H1 (cell line): Measurements from ENCODE around the gene RNASEH2A. TPM values are rescaled to one million over a fixed set of nuclear protein-coding genes. Genes with fewer than 3 reads are reported as not detected.

Experiments used
- CTCF ChIA-PET: fragments of 300-600 bp; sonication (Branson Sonifier 250); formaldehyde crosslinking; loops from one replicate; lab custom pipeline; 2021; ENCODE audit not compliant: partially characterized antibody; lab: Charles Lee
- POLR2A ChIA-PET: fragments of 300-600 bp; sonication (Branson Sonifier 250); formaldehyde crosslinking; loops from one replicate; lab custom pipeline; 2021; ENCODE audit warnings: inconsistent platforms; ENCODE audit not compliant: partially characterized antibody; lab: Charles Lee
- DNase-seq, 2 experiments: peaks; one replicate each; pipeline versions ENCODE4 v3.0.0 to v3.0.0-alpha.2; 2010 to 2022; ENCODE audit warnings: low spot score in 2 of 2, low read depth in 1 of 2, mixed read lengths in 1 of 2
- FAIRE-seq: peaks from 2 replicates; lab custom pipeline; 2011; peaks lifted over from hg19 to GRCh38; lab: Jason Lieb, UNC
- H2AFZ ChIP-seq: 2 replicates; pipeline ENCODE4 v1.8.1; 2012; ENCODE audit warnings: low read length, inconsistent platforms
- H2AK5ac ChIP-seq: 2 replicates; pipeline ENCODE4 v1.6.1; 2013; ENCODE audit warnings: low read depth, low read length
- H2BK120ac ChIP-seq: replicated peaks from 2 replicates; pipeline ENCODE3; 2013; ENCODE audit warnings: low read depth, low read length, inconsistent platforms
- H2BK12ac ChIP-seq: 2 replicates; pipeline ENCODE4 v1.6.1; 2013; ENCODE audit warnings: low read depth, low read length
- H2BK15ac ChIP-seq: 2 replicates; pipeline ENCODE4 v1.6.1; 2013; ENCODE audit warnings: low read length
- H2BK20ac ChIP-seq: 2 replicates; pipeline ENCODE4 v1.6.1; 2013; ENCODE audit warnings: low read length
- H2BK5ac ChIP-seq: 2 replicates; pipeline ENCODE4 v1.6.1; 2013; ENCODE audit warnings: low read depth, low read length
- H3K14ac ChIP-seq: 2 replicates; pipeline ENCODE4 v1.6.1; 2013; ENCODE audit warnings: inconsistent platforms; ENCODE audit not compliant: insufficient read length
- H3K18ac ChIP-seq: 2 replicates; pipeline ENCODE4 v1.6.1; 2013; ENCODE audit warnings: low read length; ENCODE audit errors: extremely low read depth
- H3K23ac ChIP-seq: 2 replicates; pipeline ENCODE4 v1.6.1; 2013; ENCODE audit warnings: inconsistent platforms; ENCODE audit not compliant: insufficient read length
- H3K23me2 ChIP-seq: 2 replicates; pipeline ENCODE4 v1.6.1; 2013; ENCODE audit warnings: low read depth, low read length
- H3K27ac ChIP-seq: 2 replicates; pipeline ENCODE4 v1.6.1; 2011; ENCODE audit warnings: low read depth, low read length, inconsistent platforms
- H3K27me3 ChIP-seq, 4 experiments: replicated peaks in 1 of 4; 1 replicate in 1 of 4; 2 replicates in 3 of 4; pipeline versions ENCODE4 v1.6.1 to v1.8.1; 2011 to 2013; ENCODE audit warnings: low read length in 3 of 4, mild to moderate bottlenecking in 3 of 4, inconsistent platforms in 2 of 4, mixed read lengths in 2 of 4, moderate library complexity in 1 of 4; ENCODE audit not compliant: control insufficient read depth in 3 of 4, insufficient read depth in 3 of 4; ENCODE audit errors: extremely low read depth in 1 of 4
- H3K36me3 ChIP-seq, 4 experiments: 2 replicates each; pipeline versions ENCODE4 v1.6.1 to v1.8.1; 2011 to 2013; ENCODE audit warnings: mild to moderate bottlenecking in 4 of 4, low read length in 3 of 4, moderate library complexity in 2 of 4, control low read depth in 1 of 4, inconsistent platforms in 1 of 4; ENCODE audit not compliant: insufficient read depth in 4 of 4, control insufficient read depth in 2 of 4
- H3K4ac ChIP-seq: replicated peaks from 2 replicates; pipeline ENCODE3; 2013; ENCODE audit warnings: low read length, low read depth, mixed read lengths, inconsistent platforms; ENCODE audit not compliant: insufficient read length
- H3K4me1 ChIP-seq, 4 experiments: replicated peaks in 1 of 4; 1 replicate in 1 of 4; 2 replicates in 3 of 4; pipeline versions ENCODE4 v1.6.1 to v1.8.1; 2011 to 2013; ENCODE audit warnings: low read length in 3 of 4, inconsistent platforms in 2 of 4, mixed read lengths in 1 of 4; ENCODE audit not compliant: insufficient read depth in 4 of 4, control insufficient read depth in 3 of 4
- H3K4me2 ChIP-seq, 2 experiments: 2 replicates each; pipeline versions ENCODE4 v1.6.1 to v1.8.1; 2011 to 2013; ENCODE audit warnings: low read depth in 2 of 2, low read length in 2 of 2, control low read depth in 1 of 2, inconsistent platforms in 1 of 2, mild to moderate bottlenecking in 1 of 2; ENCODE audit not compliant: insufficient read depth in 1 of 2
- H3K4me3 ChIP-seq, 4 experiments: fragments of 200-600, 300-600 bp in 1 of 4; sonication (generic), shearing (Covaris generic), sonication (Bioruptor Twin) in 1 of 4; 2 replicates each; pipeline versions ENCODE4 v1.5.1 to v1.8.1; 2011 to 2016; ENCODE audit warnings: low read length in 4 of 4, low read depth in 3 of 4, control low read depth in 2 of 4, inconsistent platforms in 2 of 4, mild to moderate bottlenecking in 2 of 4, mixed read lengths in 1 of 4, moderate library complexity in 1 of 4; ENCODE audit not compliant: insufficient read depth in 2 of 4; ENCODE audit errors: extremely low read depth in 1 of 4
- H3K56ac ChIP-seq: replicated peaks from 2 replicates; pipeline ENCODE3; 2013; ENCODE audit warnings: low read depth, mild to moderate bottlenecking, mixed read lengths, low read length, inconsistent platforms; ENCODE audit not compliant: insufficient read length
- H3K79me1 ChIP-seq: 2 replicates; pipeline ENCODE4 v1.6.1; 2013; ENCODE audit warnings: low read depth, low read length, control low read depth
- H3K79me2 ChIP-seq, 2 experiments: 2 replicates each; pipeline versions ENCODE4 v1.6.1 to v1.8.1; 2012 to 2013; ENCODE audit warnings: low read length in 2 of 2, mild to moderate bottlenecking in 2 of 2, inconsistent platforms in 1 of 2; ENCODE audit not compliant: insufficient read depth in 2 of 2, control insufficient read depth in 1 of 2
- H3K9ac ChIP-seq, 4 experiments: replicated peaks in 1 of 4; 1 replicate in 1 of 4; 2 replicates in 3 of 4; pipeline versions ENCODE4 v1.6.1 to v1.8.1; 2011 to 2013; ENCODE audit warnings: low read depth in 3 of 4, low read length in 3 of 4, control low read depth in 2 of 4, mild to moderate bottlenecking in 2 of 4, moderate library complexity in 2 of 4, inconsistent platforms in 1 of 4; ENCODE audit errors: extremely low read depth in 1 of 4
- H3K9me3 ChIP-seq, 2 experiments: 2 replicates each; pipeline versions ENCODE4 v1.6.1 to v1.8.1; 2012 to 2013; ENCODE audit warnings: mild to moderate bottlenecking in 2 of 2, moderate library complexity in 2 of 2, control low read depth in 1 of 2, inconsistent platforms in 1 of 2, low read depth in 1 of 2, low read length in 1 of 2, mixed read lengths in 1 of 2; ENCODE audit not compliant: insufficient read depth in 2 of 2
- H4K20me1 ChIP-seq, 2 experiments: replicated peaks in 1 of 2; 2 replicates each; pipeline versions ENCODE3 to v1.8.1; 2011 to 2013; ENCODE audit warnings: inconsistent platforms in 2 of 2, low read length in 2 of 2, mild to moderate bottlenecking in 1 of 2; ENCODE audit not compliant: insufficient read depth in 2 of 2, control insufficient read depth in 1 of 2
- H4K5ac ChIP-seq: 2 replicates; pipeline ENCODE4 v1.6.1; 2013; ENCODE audit warnings: low read length, low read depth, mixed read lengths, inconsistent platforms; ENCODE audit not compliant: insufficient read length
- H4K8ac ChIP-seq: 2 replicates; pipeline ENCODE4 v1.8.0; 2013; ENCODE audit warnings: mild to moderate bottlenecking, moderate library complexity, low read length, inconsistent platforms; ENCODE audit not compliant: insufficient read depth; ENCODE audit errors: extremely low read depth
- H4K91ac ChIP-seq: replicated peaks from 2 replicates; pipeline ENCODE3; 2013; ENCODE audit warnings: low read length, mixed read lengths, inconsistent platforms; ENCODE audit not compliant: insufficient read length
- CREB1 ChIP-seq: IDR thresholded peaks from 2 replicates; pipeline ENCODE4 v1.6.1; 2012; ENCODE audit warnings: inconsistent platforms
- EP300 ChIP-seq, 2 experiments: IDR thresholded peaks; 1 replicate in 1 of 2; 2 replicates in 1 of 2; pipeline ENCODE4 v1.6.1; 2011 to 2012; ENCODE audit warnings: low read depth in 2 of 2, low read length in 2 of 2, mild to moderate bottlenecking in 2 of 2, borderline replicate concordance in 1 of 2, inconsistent platforms in 1 of 2, moderate library complexity in 1 of 2
- HDAC6 ChIP-seq: IDR thresholded peaks from one replicate; pipeline ENCODE4 v1.7.1; 2012; ENCODE audit warnings: low read depth, mild to moderate bottlenecking, inconsistent platforms, low read length, moderate library complexity
- RAD21 ChIP-seq, 2 experiments: IDR thresholded peaks in 1 of 2; conservative IDR thresholded peaks in 1 of 2; 2 replicates each; pipeline ENCODE4 v1.6.1; 2011; ENCODE audit warnings: low read depth in 2 of 2, low read length in 2 of 2, improper control_type of control experiment in 1 of 2, inconsistent platforms in 1 of 2, mild to moderate bottlenecking in 1 of 2, moderate library complexity in 1 of 2
- SIN3A ChIP-seq, 2 experiments: IDR thresholded peaks in 1 of 2; conservative IDR thresholded peaks in 1 of 2; 2 replicates each; pipeline ENCODE4 v1.6.1; 2011 to 2012; ENCODE audit warnings: low read length in 2 of 2, improper control_type of control experiment in 1 of 2, low read depth in 1 of 2, mild to moderate bottlenecking in 1 of 2
- TCF12 ChIP-seq: IDR thresholded peaks from 2 replicates; pipeline ENCODE4 v1.6.1; 2011; ENCODE audit warnings: low read depth, mild to moderate bottlenecking, low read length
- TEAD4 ChIP-seq: IDR thresholded peaks from 2 replicates; pipeline ENCODE4 v1.6.1; 2012; ENCODE audit warnings: low read depth, low read length, inconsistent platforms, mixed read lengths
- ZNF274 ChIP-seq: IDR thresholded peaks from 2 replicates; pipeline ENCODE4 v1.7.0; 2012; ENCODE audit warnings: low read length, borderline replicate concordance; ENCODE audit errors: extremely low read depth
- WGBS, 2 experiments: shearing (Covaris generic) in 1 of 2; methylation state at CpG; one replicate each; pipeline versions ENCODE4 v1.1.6 to v1.1.7; 2013 to 2015; ENCODE audit warnings: low lambda C conversion rate in 2 of 2, mixed read lengths in 2 of 2, inconsistent platforms in 1 of 2, low coverage in 1 of 2, missing lambda C conversion rate in 1 of 2; ENCODE audit not compliant: insufficient replicate concordance in 2 of 2, insufficient coverage in 1 of 2, insufficient read length in 1 of 2; ENCODE audit errors: extremely low coverage in 1 of 2, missing lambda C conversion rate in 1 of 2; 5-methylcytosine and 5-hydroxymethylcytosine counted together
- polyA plus RNA-seq, 7 experiments: library from polyadenylated mRNA; depleted of rRNA in 3 of 7; stranded (reverse) in 5 of 7; unstranded in 2 of 7; fragments of >200 nt in 5 of 7; fragments of 200-250 nt in 2 of 7; gene quantifications; 1 replicate in 5 of 7; 2 replicates in 1 of 7; 4 replicates in 1 of 7; pipeline versions ENCODE4 v1.2.1 to v1.2.3, GENCODE V29; 2011 to 2013; ENCODE audit warnings: missing spikeins in 2 of 7, mixed read lengths in 2 of 7
- total RNA-seq: library from RNA; stranded (reverse); fragmentation: NEBNext Ultra II Directional; extraction: Animal tissue kit (Norgen Biotek cat#: 25700); gene quantifications from 2 replicates; pipeline ENCODE4 v1.2.1, GENCODE V29; 2021

RNASEH2A gene
- total and polyA plus RNA-seq, 2 of the 8 experiments (the other 6 are each of a cell fraction or from before 2014, with no cell fraction given) = 67.5 to 120 TPM

- no peak for FAIRE-seq
- no peak overlapping the region for H3K14ac ChIP-seq
- peak overlapping the region; percentile 40 to 69 (median 62) for H3K4me3 ChIP-seq
- no peaks in the 10 kb centered on the region for H3K9me3 ChIP-seq
- H2BK20ac ChIP-seq = no peak overlapping the region
- H3K4ac ChIP-seq = peak overlapping the region; percentile 87
- peak overlapping the region; percentile 37; the same call in 1 of the 2 replicates for H4K8ac ChIP-seq
- no peaks in the 10 kb centered on the region for H3K79me2 ChIP-seq
- WGBS, 2 experiments = 15% methylated on average over 40 of the region's 43 CpGs; no CpG with 5 or more reads in 1 of the 2 experiments
- peak overlapping the region; percentile 93 to 94 for H3K4me2 ChIP-seq
- no peak overlapping the region; the same call in 1 of the 2 replicates for H2AFZ ChIP-seq
- H3K4me1 ChIP-seq = peaks cover 0 to 22% (median 17%) of the 10 kb centered on the region in 4 experiments; a peak in 6 of 7 replicates
- H2BK120ac ChIP-seq = no peak overlapping the region
- CTCF ChIA-PET = interaction anchor here (0.7 to 11.2 kb wide), 22 partner anchors 10 to 88 kb away, joined by 3 to 277 read pairs (median 4); partner anchors contain the start of genes GET3, JUNB, RNASEH2A and THSD8
- H2BK12ac ChIP-seq = no peak overlapping the region
- H3K9ac ChIP-seq = no peak overlapping the region
- peaks cover 22% of the 10 kb centered on the region; the same call in 1 of the 2 replicates for H3K23me2 ChIP-seq
- no peaks in the 10 kb centered on the region for H4K20me1 ChIP-seq
- H3K27me3 ChIP-seq = no peaks in the 10 kb centered on the region
- peak in 1 of 2 experiments; percentile 95 for DNase-seq
- H3K18ac ChIP-seq = peak overlapping the region; percentile 92
- H3K56ac ChIP-seq = no peak overlapping the region
- H2BK15ac ChIP-seq = no peak overlapping the region
- H3K36me3 ChIP-seq = no peaks in the 10 kb centered on the region; a peak in 1 of 8 replicates
- no peak overlapping the region for H4K91ac ChIP-seq
- POLR2A ChIA-PET = interaction anchor here (0.9 to 16.6 kb wide), 14 partner anchors 8 to 114 kb away, joined by 3 to 317 read pairs (median 4); partner anchors contain the start of genes GCDH, GET3, JUNB and PRDX2
- H2AK5ac ChIP-seq = no peak overlapping the region
- peak overlapping the region; percentile 29 for H4K5ac ChIP-seq
- peak overlapping the region; percentile 85; the same call in 1 of the 2 replicates for H2BK5ac ChIP-seq
- H3K23ac ChIP-seq = no peak overlapping the region
- no peaks in the 10 kb centered on the region for H3K79me1 ChIP-seq
- H3K27ac ChIP-seq = no peak overlapping the region
- TF ChIP-seq CREB1 (peak; percentile 78), TCF12 (0 out of 2 replicates have a peak, but pooled peaks have one; percentile 6), SIN3A (conservative IDR thresholded peaks at IDR 0.05 in 1 of 2, IDR thresholded peaks at IDR 0.05 in 1 of 2; ENCODE audit: low read depth in 1 of 2, low read length in 2 of 2) (0 out of 4 replicates have a peak, but pooled peaks of 1 of the 2 experiments have one; percentile 50), EP300 (IDR thresholded peaks at IDR 0.05; ENCODE audit: borderline replicate concordance in 1 of 2, low read depth in 2 of 2, low read length in 2 of 2) (peak in 1 of 2 experiments; percentile 41; a peak in 1 of 3 replicates), HDAC6 (no peak), TEAD4 (no peak), ZNF274 (no peak), RAD21 (IDR thresholded peaks at IDR 0.05 in 1 of 2, conservative IDR thresholded peaks at IDR 0.05 in 1 of 2; ENCODE audit: low read depth in 2 of 2, low read length in 2 of 2) (peak; percentile 74 to 84)
Observed at GRCh38 chr19:12777217-12778016, 29.0 kb upstream of the RNASEH2A start.
